IMR-90 (cell line): ENCODE measurements around the gene PEX5L. TPM values are rescaled to one million over a fixed set of nuclear protein-coding genes. Genes with fewer than 3 reads are reported as not detected.

Experiments used
- ATAC-seq: fragments of 200-7000 bp; cut with Tn5 transposase; 2 replicates; pipeline ENCODE4 v1.9.1; 2020; ENCODE audit warnings: low read depth, mild to moderate bottlenecking, moderate library complexity
- BruUV-seq: library from RNA; stranded (reverse); fragments of 400-500 nt; replicated peaks from 2 replicates; lab custom pipeline; 2021; lab: Mats Ljungman, UMichigan
- CTCF ChIA-PET: fragments of 300-600 bp; formaldehyde crosslinking; extraction: SDS; loops from one replicate; lab custom pipeline; 2021; ENCODE audit warnings: antibody characterized with exemption; lab: Yijun Ruan, JAX
- POLR2A ChIA-PET: fragments of 300-600 bp; sonication (Branson Sonifier 250); formaldehyde crosslinking; loops from one replicate; lab custom pipeline; 2022; ENCODE audit warnings: antibody characterized with exemption; ENCODE audit not compliant: unreplicated experiment; lab: Charles Lee
- DNase-seq: peaks from one replicate; pipeline ENCODE4 v3.0.0; 2013
- H2AFZ ChIP-seq: replicated peaks from 2 replicates; pipeline ENCODE3; 2013; ENCODE audit warnings: low read length, mild to moderate bottlenecking; ENCODE audit not compliant: poor library complexity
- H2AK5ac ChIP-seq: 2 replicates; pipeline ENCODE4 v1.6.1; 2013; ENCODE audit warnings: low read depth, low read length, inconsistent platforms
- H2AK9ac ChIP-seq: replicated peaks from 2 replicates; pipeline ENCODE3; 2013; ENCODE audit warnings: mild to moderate bottlenecking, low read depth, low read length, moderate library complexity; ENCODE audit not compliant: poor library complexity
- H2BK120ac ChIP-seq: 2 replicates; pipeline ENCODE4 v1.6.1; 2013; ENCODE audit warnings: low read depth, low read length, inconsistent platforms
- H2BK15ac ChIP-seq: 3 replicates; pipeline ENCODE4 v1.6.1; 2013; ENCODE audit warnings: low read depth, low read length, inconsistent platforms
- H2BK20ac ChIP-seq: 2 replicates; pipeline ENCODE4 v1.6.1; 2013; ENCODE audit warnings: low read depth, mild to moderate bottlenecking, inconsistent platforms, low read length, moderate library complexity
- H2BK5ac ChIP-seq: 2 replicates; pipeline ENCODE4 v1.6.1; 2013; ENCODE audit warnings: mild to moderate bottlenecking, low read depth, low read length, inconsistent platforms; ENCODE audit not compliant: poor library complexity, severe bottlenecking
- H3K14ac ChIP-seq: replicated peaks from 2 replicates; pipeline ENCODE4 v1.6.1; 2013; ENCODE audit warnings: low read depth, low read length, inconsistent platforms
- H3K18ac ChIP-seq: 2 replicates; pipeline ENCODE4 v1.6.1; 2013; ENCODE audit warnings: low read depth, low read length, control low read depth
- H3K23ac ChIP-seq: 2 replicates; pipeline ENCODE4 v1.6.1; 2013; ENCODE audit warnings: low read depth, low read length, inconsistent platforms
- H3K27ac ChIP-seq: 2 replicates; pipeline ENCODE4 v1.5.1; 2013; ENCODE audit warnings: mild to moderate bottlenecking, control low read depth, low read length; ENCODE audit not compliant: insufficient read depth
- H3K27me3 ChIP-seq: 2 replicates; pipeline ENCODE4 v1.6.1; 2013; ENCODE audit warnings: low read length; ENCODE audit not compliant: control insufficient read depth, insufficient read depth
- H3K36me3 ChIP-seq: 2 replicates; pipeline ENCODE4 v1.6.1; 2013; ENCODE audit warnings: low read length, mixed read lengths; ENCODE audit not compliant: control insufficient read depth, insufficient read depth
- H3K4ac ChIP-seq: 2 replicates; pipeline ENCODE4 v1.6.1; 2013; ENCODE audit warnings: low read depth, low read length, inconsistent platforms
- H3K4me1 ChIP-seq: 2 replicates; pipeline ENCODE4 v1.6.1; 2013; ENCODE audit warnings: low read length, mixed read lengths; ENCODE audit not compliant: control insufficient read depth, insufficient read depth
- H3K4me2 ChIP-seq: 2 replicates; pipeline ENCODE4 v1.6.1; 2013; ENCODE audit warnings: low read depth, mild to moderate bottlenecking, control low read depth, low read length, moderate library complexity
- H3K4me3 ChIP-seq: 2 replicates; pipeline ENCODE4 v1.5.1; 2013; ENCODE audit warnings: low read depth, mild to moderate bottlenecking, control low read depth, low read length, moderate library complexity; ENCODE audit not compliant: insufficient read depth
- H3K56ac ChIP-seq: 2 replicates; pipeline ENCODE4 v1.6.1; 2013; ENCODE audit warnings: low read length, inconsistent platforms; ENCODE audit not compliant: insufficient read depth; ENCODE audit errors: extremely low read depth
- H3K79me1 ChIP-seq, 2 experiments: 2 replicates each; pipeline ENCODE4 v1.6.1; 2013; ENCODE audit warnings: low read length in 2 of 2, inconsistent platforms in 1 of 2, low read depth in 1 of 2
- H3K9ac ChIP-seq: 2 replicates; pipeline ENCODE4 v1.6.1; 2013; ENCODE audit warnings: low read depth, low read length, control low read depth
- H3K9me1 ChIP-seq: 2 replicates; pipeline ENCODE4 v1.6.1; 2013; ENCODE audit warnings: low read length, inconsistent platforms; ENCODE audit not compliant: insufficient read depth
- H3K9me3 ChIP-seq: 2 replicates; pipeline ENCODE4 v1.6.1; 2013; ENCODE audit warnings: low read length; ENCODE audit not compliant: control insufficient read depth, insufficient read depth
- H4K20me1 ChIP-seq: 2 replicates; pipeline ENCODE4 v1.6.1; 2013; ENCODE audit warnings: low read length, inconsistent platforms; ENCODE audit not compliant: insufficient read depth
- H4K5ac ChIP-seq: 2 replicates; pipeline ENCODE4 v1.6.1; 2013; ENCODE audit warnings: mild to moderate bottlenecking, low read depth, low read length, control low read depth
- H4K8ac ChIP-seq, 2 experiments: 2 replicates each; pipeline ENCODE4 v1.6.1; 2013; ENCODE audit warnings: low read depth in 2 of 2, low read length in 2 of 2, control low read depth in 1 of 2, inconsistent platforms in 1 of 2
- H4K91ac ChIP-seq: 2 replicates; pipeline ENCODE4 v1.6.1; 2013; ENCODE audit warnings: low read depth, low read length, inconsistent platforms; ENCODE audit not compliant: insufficient read depth
- BHLHE40 ChIP-seq: fragments of 150-350 bp; IDR thresholded peaks from 2 replicates; pipeline ENCODE4 v1.6.1; 2016; ENCODE audit warnings: mild to moderate bottlenecking, low read depth, low read length
- CEBPB ChIP-seq: IDR thresholded peaks from 2 replicates; pipeline ENCODE4 v1.6.1; 2012; ENCODE audit warnings: low read depth, low read length, improper control_type of control experiment
- CHD1 ChIP-seq: IDR thresholded peaks from 2 replicates; pipeline ENCODE4 v1.6.1; 2012; ENCODE audit warnings: low read depth, low read length, improper control_type of control experiment
- ELK1 ChIP-seq: fragments of 150-350 bp; IDR thresholded peaks from 2 replicates; pipeline ENCODE4 v1.6.1; 2016; ENCODE audit warnings: low read depth, mild to moderate bottlenecking, low read length, moderate library complexity, borderline replicate concordance
- FOS ChIP-seq: fragments of 150-350 bp; IDR thresholded peaks from 2 replicates; pipeline ENCODE4 v1.6.1; 2016; ENCODE audit warnings: low read depth, low read length
- MAFK ChIP-seq: IDR thresholded peaks from 2 replicates; pipeline ENCODE4 v1.6.1; 2012; ENCODE audit warnings: low read depth, low read length, improper control_type of control experiment
- MAZ ChIP-seq: IDR thresholded peaks from 2 replicates; pipeline ENCODE4 v1.6.1; 2012; ENCODE audit warnings: low read depth, mild to moderate bottlenecking, low read length, improper control_type of control experiment, moderate library complexity, borderline replicate concordance
- MXI1 ChIP-seq: IDR thresholded peaks from 2 replicates; pipeline ENCODE4 v1.6.1; 2012; ENCODE audit warnings: low read depth, mild to moderate bottlenecking, low read length, moderate library complexity, borderline replicate concordance
- NFE2L2 ChIP-seq: fragments of 150-350 bp; IDR thresholded peaks from 2 replicates; pipeline ENCODE4 v1.6.1; 2016; ENCODE audit warnings: low read depth, mild to moderate bottlenecking, low read length
- POLR2A ChIP-seq: IDR thresholded peaks from 2 replicates; pipeline ENCODE4 v1.6.1; 2012; ENCODE audit warnings: mild to moderate bottlenecking, low read depth, low read length
- RAD21 ChIP-seq: IDR thresholded peaks from 2 replicates; pipeline ENCODE4 v1.6.1; 2012; ENCODE audit warnings: low read length, improper control_type of control experiment
- RCOR1 ChIP-seq: IDR thresholded peaks from 2 replicates; pipeline ENCODE4 v1.6.1; 2012; ENCODE audit warnings: mild to moderate bottlenecking, low read length, improper control_type of control experiment; ENCODE audit not compliant: insufficient replicate concordance
- RFX5 ChIP-seq: IDR thresholded peaks from 2 replicates; pipeline ENCODE4 v1.8.0; 2012; ENCODE audit warnings: low read depth, mild to moderate bottlenecking, low read length, moderate library complexity
- SMC3 ChIP-seq: fragments of 150-350 bp; IDR thresholded peaks from 2 replicates; pipeline ENCODE4 v1.6.1; 2016; ENCODE audit warnings: low read depth, mild to moderate bottlenecking, antibody characterized with exemption, low read length, moderate library complexity
- WGBS, 2 experiments: methylation state at CpG; one replicate each; pipeline versions ENCODE4 v1.1.5 to v1.1.7; 2013; ENCODE audit warnings: missing lambda C conversion rate in 2 of 2; ENCODE audit not compliant: insufficient read length in 1 of 2; ENCODE audit errors: extremely low coverage in 2 of 2; 5-methylcytosine and 5-hydroxymethylcytosine counted together
- dilution Hi-C: fragments of 300-500 bp; cut with HindIII; formaldehyde crosslinking; loops from one replicate; pipeline ENCODE4 v1.14.3; 2018; ENCODE audit warnings: low sequenced_read_pairs; ENCODE audit not compliant: unreplicated experiment
- in situ Hi-C: fragments of 300-500 bp; cut with MboI; formaldehyde crosslinking; loops from 3 replicates; pipeline ENCODE4 v1.14.3; 2019; ENCODE audit warnings: low sequenced_read_pairs, inconsistent platforms, mixed read lengths
- intact Hi-C: fragments of 100-400 bp; cut with micrococcal nuclease; formaldehyde crosslinking; loops from 2 replicates; pipeline ENCODE4 v1.10.0; 2022
- polyA plus RNA-seq, 3 experiments: library from polyadenylated mRNA; depleted of rRNA; stranded (reverse); fragments of >200 nt; gene quantifications; 2 replicates each; pipeline ENCODE4 v1.2.3, GENCODE V29; 2012; ENCODE audit warnings: low replicate concordance in 1 of 3
- total RNA-seq: library from RNA; depleted of rRNA; stranded (reverse); fragments of >200 nt; gene quantifications from 2 replicates; pipeline ENCODE4 v1.2.3, GENCODE V29; 2012
- TF ChIP-seq, protein P1 (sequence below): conservative IDR thresholded peaks from 2 replicates; pipeline ENCODE4 v1.5.1; 2012; ENCODE audit warnings: mild to moderate bottlenecking, low read depth, low read length, improper control_type of control experiment

The PEX5L gene
- total and polyA plus RNA-seq, 2 of the 4 experiments (the other 2 are of a cell fraction), result not detected

DNA sequence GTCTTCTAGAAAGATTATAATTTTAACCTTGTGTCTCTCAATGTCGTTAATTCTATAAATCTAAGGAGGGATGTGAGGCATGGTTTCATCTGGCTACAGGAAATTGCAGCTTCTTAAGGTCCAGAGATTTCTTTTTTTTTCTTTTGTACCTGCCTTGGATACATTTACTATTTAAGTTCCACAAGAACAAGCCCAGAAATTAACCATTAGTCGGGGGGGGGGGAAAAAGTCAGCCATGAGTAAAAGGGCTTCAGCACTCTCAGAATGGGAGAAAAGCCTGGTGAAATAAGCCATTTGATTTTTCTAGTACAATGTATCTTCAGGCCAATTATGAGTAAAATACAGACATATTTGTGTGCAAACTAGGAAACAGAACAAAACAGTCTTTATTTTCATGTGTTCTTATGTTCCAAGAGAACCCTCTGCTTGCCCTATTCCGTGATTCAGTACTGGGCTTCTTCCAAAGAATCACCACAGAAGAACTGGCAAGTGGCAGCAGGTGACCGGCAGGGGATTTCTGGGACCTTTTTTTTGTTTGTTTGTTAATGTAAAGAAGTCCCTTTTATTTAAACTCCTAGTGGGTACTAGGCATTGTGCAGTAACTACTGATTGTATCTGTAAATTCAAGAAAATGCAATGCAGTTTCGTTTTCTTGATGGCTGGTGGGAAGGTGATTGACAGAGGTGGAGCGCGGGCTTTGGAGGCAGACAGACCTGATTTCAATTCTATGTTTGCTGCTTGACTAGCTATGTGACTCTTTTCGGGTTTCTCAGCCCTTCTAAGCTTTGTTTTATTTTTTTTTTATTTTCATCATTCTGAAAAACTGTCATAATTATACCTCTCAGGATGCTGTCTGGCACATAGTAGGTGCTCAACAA is 82.5 kb downstream of the PEX5L start:
- no peak overlapping the region for H3K18ac ChIP-seq
- ChIA-PET CTCF (interaction anchor here (0.6 kb wide), 1 partner anchor 467 kb away, joined by 8 read pairs; no protein-coding TSS in a partner anchor), POLR2A (interaction anchor here (0.6 kb wide), 1 partner anchor 13 kb away, joined by 3 read pairs; no protein-coding TSS in a partner anchor)
- H3K4me2 ChIP-seq, result no peak overlapping the region
- intact Hi-C loops (no loop called here), in situ Hi-C loops (no loop called here), dilution Hi-C loops (no loop called here)
- no peak overlapping the region for H4K5ac ChIP-seq
- H2BK20ac ChIP-seq, result no peak overlapping the region
- WGBS, 2 experiments, result no CpG with 5 or more reads among the region's 8 CpGs
- no peak overlapping the region for H2AK5ac ChIP-seq
- no peaks in the 10 kb centered on the region for H4K20me1 ChIP-seq
- H3K56ac ChIP-seq, result no peak overlapping the region
- H4K91ac ChIP-seq, result no peak overlapping the region
- H3K27me3 ChIP-seq, result no peaks in the 10 kb centered on the region
- BruUV-seq, result no TSS peak
- no peak overlapping the region for H2BK120ac ChIP-seq
- ATAC-seq (no peak), DNase-seq (no peak)
- no peak overlapping the region for H3K14ac ChIP-seq
- no peak overlapping the region for H2BK5ac ChIP-seq
- no peak overlapping the region for H2BK15ac ChIP-seq
- no peaks in the 10 kb centered on the region for H3K9me3 ChIP-seq
- H2AK9ac ChIP-seq, result no peak overlapping the region
- H3K36me3 ChIP-seq, result no peaks in the 10 kb centered on the region
- H4K8ac ChIP-seq, result no peak overlapping the region
- no peak overlapping the region for H3K4me3 ChIP-seq
- H3K27ac ChIP-seq, result no peak overlapping the region
- H3K79me1 ChIP-seq, result no peaks in the 10 kb centered on the region
- no peak overlapping the region for H3K9ac ChIP-seq
- H3K4me1 ChIP-seq, result no peaks in the 10 kb centered on the region
- no peak overlapping the region for H2AFZ ChIP-seq
- no peak overlapping the region for H3K4ac ChIP-seq
- no peaks in the 10 kb centered on the region for H3K9me1 ChIP-seq
- H3K23ac ChIP-seq, result no peak overlapping the region
- TF ChIP-seq MAFK (no peak), BHLHE40 (no peak), NFE2L2 (no peak), CHD1 (no peak), RFX5 (no peak), MXI1 (no peak), CEBPB (no peak), MAZ (no peak), ELK1 (no peak), RCOR1 (no peak), RAD21 (no peak), SMC3 (no peak), POLR2A (no peak), FOS (no peak)
- TF ChIP-seq, protein P1, sequence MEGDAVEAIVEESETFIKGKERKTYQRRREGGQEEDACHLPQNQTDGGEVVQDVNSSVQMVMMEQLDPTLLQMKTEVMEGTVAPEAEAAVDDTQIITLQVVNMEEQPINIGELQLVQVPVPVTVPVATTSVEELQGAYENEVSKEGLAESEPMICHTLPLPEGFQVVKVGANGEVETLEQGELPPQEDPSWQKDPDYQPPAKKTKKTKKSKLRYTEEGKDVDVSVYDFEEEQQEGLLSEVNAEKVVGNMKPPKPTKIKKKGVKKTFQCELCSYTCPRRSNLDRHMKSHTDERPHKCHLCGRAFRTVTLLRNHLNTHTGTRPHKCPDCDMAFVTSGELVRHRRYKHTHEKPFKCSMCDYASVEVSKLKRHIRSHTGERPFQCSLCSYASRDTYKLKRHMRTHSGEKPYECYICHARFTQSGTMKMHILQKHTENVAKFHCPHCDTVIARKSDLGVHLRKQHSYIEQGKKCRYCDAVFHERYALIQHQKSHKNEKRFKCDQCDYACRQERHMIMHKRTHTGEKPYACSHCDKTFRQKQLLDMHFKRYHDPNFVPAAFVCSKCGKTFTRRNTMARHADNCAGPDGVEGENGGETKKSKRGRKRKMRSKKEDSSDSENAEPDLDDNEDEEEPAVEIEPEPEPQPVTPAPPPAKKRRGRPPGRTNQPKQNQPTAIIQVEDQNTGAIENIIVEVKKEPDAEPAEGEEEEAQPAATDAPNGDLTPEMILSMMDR, result no peak
